ENCODE data around the gene CEACAM1.
"Not testable (repeated sequence)": the region's sequence is repeated elsewhere in the genome, so short reads cannot be mapped to it uniquely, and the experiment has no call there.

Gene CEACAM1

DNA sequence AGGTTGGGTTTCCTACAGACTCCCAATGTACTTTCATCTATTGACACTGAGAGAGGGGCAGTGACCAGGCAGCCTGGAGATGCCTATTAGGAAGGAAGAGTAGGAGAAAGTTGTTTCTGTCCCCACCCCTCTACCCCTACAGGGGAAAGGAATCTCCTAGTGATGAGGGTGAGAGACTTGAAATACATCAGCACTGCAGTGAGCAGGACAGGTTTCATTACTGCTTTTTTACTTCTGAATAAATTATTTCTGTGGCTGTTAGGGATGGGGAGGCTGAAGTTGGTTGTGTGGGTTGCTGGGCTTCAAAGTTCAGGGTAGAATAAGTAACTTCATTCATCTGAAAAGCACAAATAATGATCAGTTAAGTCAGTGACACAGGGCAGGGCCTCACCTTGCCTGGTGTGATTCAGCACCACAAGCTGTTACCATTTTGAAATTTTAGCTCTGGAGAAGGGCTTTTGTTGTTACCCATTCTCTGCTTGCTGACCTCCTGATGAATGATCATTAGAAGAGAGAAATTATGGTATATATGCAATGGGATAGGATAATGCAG is 19.3 kb downstream of the CEACAM1 start:
- DNase-seq = no peak

DNA sequence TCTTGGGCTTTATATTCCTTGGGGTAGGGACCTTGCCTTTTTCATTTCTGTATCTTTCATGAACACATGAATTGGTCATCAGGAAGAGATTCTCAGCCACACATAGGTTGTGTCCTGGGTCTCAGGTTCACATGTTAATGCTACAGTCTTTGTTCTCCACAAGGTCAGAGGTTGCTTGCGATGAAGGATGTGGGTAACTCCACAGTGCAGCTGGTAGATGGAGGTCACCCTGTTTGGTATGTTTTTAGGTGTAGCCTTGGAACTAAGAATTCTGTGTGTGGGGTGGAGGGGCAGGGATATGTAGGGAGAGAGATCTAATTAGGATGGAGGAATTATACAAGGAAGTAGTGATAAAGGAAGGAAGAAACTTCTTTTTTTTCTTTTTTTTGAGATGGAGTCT is 23.2 kb downstream of the CEACAM1 start:
- no peak for DNase-seq

DNA sequence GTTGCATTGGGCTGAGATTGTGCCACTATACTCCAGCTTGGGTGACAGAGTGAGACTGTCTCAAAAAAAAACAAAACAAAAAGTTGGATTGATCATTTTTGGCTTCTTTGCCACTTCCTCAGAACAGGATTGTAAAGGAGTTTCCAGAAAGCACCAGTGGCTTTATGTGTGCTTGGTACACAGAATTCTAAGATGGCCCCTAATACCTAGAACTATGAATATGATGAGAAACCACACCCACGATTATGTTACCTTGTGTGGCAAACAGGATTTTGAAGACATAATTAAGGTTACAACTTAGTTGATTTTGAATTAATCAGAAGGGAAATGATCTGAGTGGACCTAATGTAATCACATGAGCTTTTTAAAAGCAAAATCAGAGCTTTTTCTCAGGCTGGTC is 26.5 kb downstream of the CEACAM1 start:
- DNase-seq = no peak

DNA sequence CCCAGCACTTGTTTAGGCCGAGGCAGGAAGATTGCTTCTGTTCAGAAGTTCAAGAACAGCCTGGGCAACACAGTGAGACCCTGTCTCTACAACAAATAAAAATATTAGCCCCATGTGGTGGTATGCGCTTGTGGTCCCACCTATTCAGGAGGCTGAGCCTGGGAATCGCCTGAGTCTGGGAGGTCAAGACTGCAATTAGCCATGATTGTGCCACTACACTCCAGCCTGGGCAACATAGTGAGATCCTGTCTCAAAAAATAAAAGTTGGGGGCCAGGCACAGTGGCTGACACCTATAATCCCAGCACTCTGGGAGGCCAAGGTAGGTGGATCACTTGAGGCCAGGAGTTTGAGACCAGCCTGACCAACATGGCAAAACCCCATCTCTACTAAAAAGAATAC is 27.0 kb downstream of the CEACAM1 start:
- not testable (repeated sequence) for DNase-seq

DNA sequence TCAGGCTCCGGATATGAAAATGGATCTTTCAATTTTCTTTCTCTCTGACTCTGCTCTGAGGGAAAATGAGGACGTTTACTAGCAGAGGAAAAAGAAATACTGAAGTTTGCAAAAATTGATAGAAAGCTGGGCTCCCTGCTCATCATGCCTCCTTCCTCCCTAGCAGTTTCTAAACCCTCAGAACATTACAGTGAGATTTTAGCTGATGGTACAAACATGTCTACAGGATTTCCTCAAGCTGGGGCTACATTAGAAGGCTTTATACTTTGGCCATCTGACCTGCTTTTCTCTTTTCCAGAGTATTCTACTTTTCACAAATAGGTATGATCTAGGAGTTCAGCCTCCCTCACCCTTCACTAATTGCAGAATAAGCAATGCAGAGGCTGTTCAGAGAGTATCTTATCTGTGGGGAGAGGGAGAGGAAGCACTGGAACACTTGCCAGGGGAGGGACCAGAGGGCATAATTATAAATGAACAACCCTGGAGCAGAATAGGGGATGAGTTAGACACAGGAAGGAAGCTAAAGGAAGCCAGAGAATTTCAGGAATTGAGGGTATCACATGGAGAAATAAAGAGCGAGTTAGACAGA is 30.0 kb downstream of the CEACAM1 start:
- no peak for DNase-seq

DNA sequence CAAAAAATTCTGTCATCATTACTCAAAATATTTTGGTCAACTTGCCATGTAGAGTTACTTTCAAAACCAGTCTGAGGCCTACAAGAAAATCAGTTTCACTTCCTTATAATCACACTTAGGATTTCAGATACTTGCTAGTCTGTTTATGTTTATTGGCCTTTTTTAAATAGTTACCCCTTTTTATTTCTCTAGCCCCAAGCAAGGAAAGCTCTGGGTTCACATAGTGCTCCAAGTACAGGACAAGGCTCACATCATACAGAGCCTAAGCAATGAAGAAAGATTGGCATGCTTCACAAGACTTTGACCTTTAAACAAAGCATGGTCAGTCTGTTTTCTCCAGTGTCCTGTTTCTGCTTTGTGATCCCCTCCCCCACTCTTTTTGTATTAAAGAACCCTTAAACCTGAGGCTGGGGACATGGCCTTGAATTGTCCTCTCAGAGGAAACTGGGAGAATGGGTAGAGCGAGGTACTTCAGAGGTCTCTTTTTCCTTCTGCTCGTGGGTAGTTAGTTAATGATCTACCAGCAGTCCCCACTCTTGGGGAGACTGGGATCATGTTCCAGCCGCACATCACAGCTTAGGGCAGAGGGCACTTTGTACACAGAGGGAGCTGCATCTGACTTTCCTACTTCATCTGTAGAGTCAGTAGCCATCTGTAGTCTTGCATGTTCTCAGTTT is 30.7 kb downstream of the CEACAM1 start:
- DNase-seq = no peak

DNA sequence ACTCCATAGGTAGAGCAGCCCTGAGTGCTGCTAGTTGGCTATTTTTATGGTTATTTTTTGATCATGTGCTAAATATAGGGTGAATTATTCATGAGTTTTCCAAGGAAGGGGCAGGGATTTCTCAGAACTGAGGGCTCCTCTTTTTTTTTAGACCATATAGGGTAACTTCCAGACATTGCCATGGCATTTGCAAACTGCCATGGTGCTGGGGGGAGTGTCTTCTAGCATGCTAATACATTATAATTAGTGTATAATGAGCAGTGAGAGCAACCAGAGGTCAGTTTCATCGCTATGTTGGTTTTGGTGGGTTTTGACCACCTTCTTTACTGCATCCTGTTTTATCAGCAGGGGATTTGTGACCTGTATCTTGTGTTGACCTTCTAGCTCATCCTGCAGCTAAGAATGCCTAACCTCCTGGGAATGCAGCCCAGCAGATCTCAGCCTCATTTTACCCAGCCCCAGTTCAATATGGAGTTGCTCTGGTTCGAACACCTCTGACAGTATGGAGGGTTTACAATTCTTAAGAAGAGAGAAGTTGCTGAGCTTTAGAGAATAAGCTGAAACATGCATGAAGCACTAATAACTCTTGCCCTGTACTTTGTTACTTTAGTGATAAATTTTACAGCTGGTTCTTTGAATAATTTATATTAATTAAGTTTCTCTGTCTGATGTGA is 31.7 kb downstream of the CEACAM1 start:
- DNase-seq = no peak

DNA sequence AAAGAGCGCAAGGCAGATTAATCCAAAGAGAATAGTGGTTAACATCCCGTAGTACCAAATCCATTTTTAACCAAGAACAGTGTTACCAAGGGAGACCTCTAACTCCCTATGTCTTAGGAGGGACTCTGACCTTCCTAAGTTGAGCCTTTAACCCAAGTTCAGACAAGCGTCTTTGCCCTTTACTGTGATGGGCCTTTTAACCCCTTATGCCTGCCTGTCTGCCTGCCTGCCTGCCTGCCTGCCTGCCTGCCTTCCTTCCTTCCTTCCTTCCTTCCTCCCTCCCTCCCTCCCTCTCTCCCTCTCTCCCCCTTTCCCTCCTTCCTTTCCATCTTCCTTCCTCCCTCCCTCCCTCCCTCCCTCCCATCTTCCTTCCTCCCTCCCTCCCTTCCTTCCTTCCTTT is 32.6 kb downstream of the CEACAM1 start:
- no peak for DNase-seq

DNA sequence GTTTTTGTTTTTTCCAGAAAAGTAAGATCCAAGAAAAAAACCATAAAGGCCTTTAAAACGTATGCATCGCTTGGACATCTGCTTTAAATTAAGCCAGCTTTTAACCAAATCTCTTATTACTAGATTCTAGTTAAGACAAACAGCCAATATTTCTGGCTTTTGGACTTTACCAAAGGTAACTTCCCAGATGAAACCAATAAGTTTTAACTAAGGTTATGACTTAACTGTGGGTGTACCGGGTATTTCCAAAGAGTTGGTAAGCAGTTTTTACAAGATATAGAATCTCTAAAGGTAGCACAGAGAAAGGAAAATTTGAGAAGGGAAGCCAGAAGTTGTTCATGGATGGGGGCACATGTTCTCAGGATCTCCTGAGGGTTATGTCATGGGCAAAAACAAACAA is 34.0 kb downstream of the CEACAM1 start:
- no peak for DNase-seq

DNA sequence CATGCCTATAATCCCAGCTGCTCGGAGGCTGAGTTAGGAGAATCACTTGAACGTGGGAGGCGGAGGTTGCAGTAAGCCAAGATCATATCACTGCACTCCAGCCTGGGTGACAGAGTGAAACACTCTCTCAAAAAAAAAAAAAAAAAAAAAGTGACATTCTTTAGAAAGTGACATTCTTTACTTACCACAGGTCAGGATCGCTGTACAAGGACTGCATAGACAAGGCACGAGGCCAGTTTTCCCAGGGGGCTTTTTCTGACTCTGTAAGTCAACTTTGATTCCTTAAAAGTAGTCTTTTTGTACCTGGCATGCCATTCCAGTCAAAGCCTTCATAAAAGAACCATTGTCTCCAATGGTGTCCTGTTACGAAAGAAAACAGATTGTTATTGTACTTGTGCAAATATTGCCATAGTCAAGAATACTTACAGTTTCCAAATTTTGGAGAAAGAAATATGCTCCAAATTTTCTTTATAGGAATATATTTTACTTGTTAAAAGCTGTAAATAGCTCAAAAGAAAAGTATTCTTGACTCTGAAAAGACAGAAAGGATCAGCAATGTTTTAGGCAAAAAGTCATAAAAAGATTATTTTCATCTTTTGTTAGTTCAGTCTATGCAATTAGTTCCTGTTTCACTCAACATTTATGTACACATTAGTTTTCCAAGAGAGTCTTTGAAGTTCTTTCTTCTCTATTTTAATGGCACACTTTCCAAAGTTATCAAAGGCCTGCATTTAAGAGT is 39.3 kb downstream of the CEACAM1 start:
- no peak for DNase-seq

DNA sequence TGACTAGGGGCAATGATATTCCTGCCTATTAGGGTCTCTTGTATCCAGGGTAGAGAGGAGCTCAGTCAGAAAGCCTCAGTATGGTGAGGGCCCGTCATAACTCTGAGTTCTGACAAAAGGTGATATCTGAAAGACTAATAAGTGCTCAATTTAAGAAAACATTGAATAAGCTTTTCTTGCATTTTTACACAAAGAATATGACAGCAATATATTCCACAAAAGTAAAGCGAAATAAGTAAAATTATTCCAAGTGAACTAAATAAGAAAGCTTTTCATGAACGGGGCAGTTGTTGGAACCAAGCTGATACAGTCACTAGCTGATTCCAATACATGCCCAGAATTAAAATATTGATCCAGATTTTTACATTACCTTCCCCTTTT is 40.5 kb downstream of the CEACAM1 start:
- DNase-seq = no peak

DNA sequence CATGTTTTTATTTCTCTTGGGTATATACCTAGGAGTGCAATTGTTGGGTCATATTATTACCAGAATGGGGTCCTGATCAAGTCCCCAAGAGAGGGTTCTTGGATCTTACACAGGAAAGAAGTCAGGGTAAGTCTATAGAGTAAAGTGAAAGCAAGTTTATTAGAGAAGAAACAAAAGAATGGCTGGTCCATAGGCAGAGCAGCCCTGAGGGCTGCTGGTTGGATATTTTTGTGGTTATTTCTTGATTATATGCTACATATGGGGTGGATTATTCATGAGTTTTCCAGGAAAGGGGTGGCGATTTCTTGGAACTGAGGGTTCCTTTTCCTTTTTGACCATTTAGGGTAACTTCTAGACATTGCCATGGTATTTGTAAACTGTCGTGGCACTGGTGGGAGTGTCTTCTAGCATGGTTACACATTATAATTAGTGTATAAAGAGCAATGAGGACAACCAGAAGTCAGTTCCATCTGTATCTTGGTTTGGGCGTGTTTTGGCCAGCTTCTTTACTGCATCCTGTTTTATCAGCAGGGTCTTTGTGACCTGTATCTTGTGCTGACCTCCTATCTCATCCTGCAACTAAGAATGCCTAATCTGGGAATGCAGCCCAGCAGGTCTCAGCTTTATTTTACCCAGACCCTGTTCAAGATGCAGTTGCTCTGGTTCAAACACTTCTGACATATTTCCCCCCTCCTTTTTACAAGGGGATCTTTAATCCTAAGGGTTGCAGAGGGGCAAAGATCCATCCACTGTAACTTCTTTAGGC is 41.1 kb downstream of the CEACAM1 start:
- DNase-seq = no peak

DNA sequence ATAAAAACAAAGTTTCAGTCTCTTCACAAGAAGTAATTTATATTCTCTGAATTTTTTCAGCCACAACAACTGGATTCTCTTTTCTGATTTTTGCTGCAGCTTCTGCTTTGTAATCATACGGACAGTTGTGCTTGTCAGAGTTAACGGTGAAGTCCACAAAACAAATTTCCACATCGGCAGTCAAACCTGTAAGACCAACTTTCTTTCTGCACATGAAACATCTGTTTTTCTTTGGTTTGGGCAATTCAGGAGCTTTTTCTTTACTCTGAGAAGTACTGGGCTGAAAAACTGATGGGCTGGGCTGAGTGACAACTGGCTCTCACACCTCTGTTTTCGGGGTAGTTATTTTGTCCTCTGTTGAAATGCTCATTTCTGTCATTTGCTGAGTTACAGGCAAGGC is 43.2 kb downstream of the CEACAM1 start:
- not testable (repeated sequence) for DNase-seq

DNA sequence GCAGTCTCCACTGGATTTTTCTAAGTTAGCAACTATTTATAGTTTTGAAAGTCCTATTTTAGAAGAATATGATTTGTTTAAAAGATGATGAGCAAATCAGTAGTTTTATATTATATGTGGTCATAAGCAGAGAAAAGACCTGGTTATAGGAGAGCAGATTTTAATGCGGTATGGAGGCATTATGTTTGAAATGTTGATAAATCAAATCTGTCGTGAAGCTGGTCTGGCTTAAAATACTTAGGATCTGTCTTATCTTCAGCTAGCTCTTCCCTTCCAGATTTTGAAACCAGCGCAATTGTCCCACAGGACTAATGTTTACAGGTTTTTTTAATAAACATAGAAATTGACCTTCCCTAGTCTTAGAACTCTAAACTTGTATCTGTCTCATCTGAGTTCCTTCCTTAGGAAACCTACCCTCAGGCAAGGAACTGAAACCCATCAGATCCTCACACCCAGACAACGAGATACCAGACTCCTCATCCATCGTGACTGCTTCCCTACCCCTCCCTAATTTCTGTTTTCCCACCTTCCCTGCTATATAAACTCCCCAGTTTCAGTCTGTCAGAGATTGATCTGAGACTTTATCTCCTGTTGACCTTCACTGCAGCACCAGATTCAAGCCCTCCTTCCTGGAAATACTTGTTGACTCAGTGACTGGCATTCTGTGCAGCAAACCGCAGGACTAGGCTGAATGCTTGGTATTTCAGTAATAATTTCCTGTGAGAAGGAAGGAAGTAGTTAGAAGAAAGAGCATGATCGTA is 47.8 kb downstream of the CEACAM1 start:
- peak; percentile 32 for DNase-seq

DNA sequence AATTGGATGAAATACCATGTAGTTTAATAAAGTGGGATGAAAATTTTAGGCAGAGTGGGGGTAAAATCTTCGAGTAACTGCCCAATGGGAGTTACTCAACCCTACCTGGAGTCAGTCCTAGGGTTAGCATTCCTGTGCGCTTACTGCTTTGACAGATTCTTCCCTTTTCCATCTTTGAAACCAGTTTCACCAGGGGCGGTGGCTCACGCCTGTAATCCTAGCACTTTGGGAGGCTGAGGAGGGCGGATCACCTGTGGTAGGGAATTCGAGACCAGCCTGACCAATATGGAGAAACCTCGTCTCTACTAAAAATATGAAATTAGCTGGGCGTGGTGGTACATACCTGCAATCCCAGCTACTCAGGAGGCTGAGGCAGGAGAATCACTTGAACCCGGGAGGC is 48.5 kb downstream of the CEACAM1 start:
- no peak for DNase-seq

DNA sequence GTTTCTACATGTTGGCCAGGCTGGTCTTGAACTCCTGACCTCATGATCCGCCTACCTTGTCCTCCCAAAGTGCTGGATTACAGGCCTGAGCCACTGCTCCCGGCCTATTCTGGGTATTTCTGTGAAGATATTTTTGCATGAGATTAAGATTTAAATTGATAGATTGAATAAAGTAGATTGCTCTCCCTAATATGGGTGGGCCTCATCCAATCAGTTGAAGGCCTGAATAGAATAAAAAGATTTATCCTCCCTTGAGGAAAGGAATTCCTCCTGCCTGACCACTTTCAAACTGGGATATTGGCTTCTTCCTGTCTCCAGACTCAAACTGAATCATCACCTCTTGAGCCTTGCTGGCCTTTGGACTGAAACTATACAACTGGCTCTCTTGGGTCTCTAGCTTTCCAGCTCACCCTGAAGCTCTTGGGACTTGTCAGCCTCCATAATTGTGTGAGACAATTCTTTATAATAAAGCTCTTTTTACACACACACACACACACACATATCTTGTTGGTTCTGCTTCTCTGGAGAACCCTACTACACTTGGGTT is 49.4 kb downstream of the CEACAM1 start:
- no peak for DNase-seq

DNA sequence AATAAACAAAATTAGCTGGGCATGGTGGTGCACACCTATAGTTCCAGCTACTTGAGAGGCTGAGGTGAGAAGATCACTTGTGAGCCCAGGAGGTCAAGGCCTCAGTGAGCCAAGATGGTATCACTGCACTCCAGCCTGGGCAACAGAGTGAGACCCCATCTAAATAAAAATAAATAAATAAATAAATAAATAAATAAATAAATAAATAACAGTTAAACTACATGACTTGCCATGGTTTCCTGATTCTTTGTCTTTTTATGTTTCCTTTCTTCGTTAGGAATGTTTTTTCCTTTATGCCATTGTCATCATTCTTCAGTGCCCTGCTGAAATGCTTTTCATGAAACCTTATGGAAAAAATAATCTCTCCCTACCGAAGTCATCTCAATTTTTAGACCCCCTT is 50.3 kb downstream of the CEACAM1 start:
- no peak for DNase-seq

DNA sequence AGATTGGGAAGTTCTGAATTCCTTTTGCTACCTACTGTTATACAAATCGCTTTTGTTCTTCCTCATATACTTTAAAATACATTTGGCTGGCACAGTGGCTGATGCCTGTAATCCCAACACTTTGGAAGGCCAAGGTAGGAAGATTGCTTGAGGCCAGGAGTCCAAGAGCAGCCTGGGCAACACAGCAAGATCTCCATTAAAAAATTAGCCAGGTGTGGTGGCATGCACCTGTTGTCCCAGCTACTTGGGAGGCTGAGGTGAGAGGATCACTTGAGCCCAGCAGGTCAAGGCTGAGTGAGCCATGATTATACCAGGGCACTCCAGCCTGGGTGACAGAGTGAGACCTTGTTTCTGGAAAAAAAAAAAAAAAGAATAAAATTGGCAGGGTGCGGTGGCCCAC is 51.2 kb downstream of the CEACAM1 start:
- no peak for DNase-seq

DNA sequence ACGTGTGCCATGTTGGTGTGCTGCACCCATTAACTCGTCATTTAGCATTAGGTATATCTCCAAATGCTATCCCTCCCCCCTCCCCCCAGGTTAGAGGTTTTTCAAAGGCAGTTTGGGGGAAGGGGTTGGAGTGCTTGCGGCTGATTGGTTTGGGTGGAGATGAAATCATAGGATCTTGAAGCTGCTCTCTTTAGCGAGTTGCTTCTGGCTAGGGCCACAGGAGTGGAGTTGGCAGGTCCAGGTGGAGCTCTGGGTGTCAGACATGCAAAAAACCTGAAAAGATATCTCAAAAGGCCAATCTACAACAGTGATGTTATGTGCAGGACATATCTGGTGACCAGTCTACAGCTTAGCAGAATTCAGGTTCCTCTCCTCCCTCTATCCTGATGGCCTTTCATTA is 52.9 kb downstream of the CEACAM1 start:
- DNase-seq = no peak

DNA sequence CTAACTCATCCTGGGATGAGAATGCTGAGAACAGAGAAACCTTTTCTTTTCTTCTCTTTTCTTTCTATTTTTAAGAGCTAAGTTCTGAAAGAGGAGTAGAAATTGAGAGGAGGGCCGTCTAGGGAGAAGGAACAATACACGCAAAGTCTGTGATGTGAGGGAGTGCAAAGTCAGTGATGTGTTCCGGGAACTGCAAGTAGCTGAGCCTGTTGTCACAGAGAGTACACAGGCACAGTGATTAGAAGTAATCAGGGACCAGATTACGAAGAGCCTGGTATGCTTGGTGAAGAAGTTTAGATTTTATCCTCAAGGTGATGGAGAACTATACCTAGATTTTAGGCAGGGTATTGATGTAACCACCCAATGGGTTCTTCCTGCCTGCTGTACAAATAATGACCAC is 53.5 kb downstream of the CEACAM1 start:
- DNase-seq = no peak

DNA sequence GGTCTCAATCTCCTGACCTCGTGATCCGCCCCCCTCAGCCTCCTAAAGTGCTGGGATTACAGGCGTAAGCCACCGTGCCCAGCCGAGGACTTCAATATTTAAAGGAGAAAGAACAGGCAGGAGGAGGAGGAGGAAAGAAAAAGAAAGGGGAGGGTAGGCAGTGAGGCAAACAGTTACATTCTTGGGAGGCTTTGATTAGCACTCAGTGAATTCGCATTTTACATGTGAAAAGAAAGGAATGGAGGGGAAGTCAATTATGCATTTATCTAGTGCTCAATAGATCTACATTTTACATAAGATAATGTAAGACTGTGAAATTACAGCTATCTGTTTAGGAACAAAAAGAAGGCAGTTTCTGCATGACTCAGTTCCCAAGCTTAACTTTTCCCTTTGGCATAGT is 54.6 kb downstream of the CEACAM1 start:
- DNase-seq = no peak

Data from CD4-positive, alpha-beta T cell treated with Interleukin-10 for 1 hour (primary cell).